Trophoblast cell (in vitro differentiated cells and primary cell): Measurements from ENCODE around the gene NUDT5. TPM values are rescaled to one million over a fixed set of nuclear protein-coding genes. Genes with fewer than 3 reads are reported as not detected.

Source experiments
- DNase-seq, 2 donors: peaks; one replicate each; pipeline ENCODE4 v3.0.0-alpha.2; 2016
- H2AFZ ChIP-seq: 2 replicates; pipeline ENCODE4 v1.6.1; 2013; ENCODE audit warnings: low read length, moderate library complexity, mild to moderate bottlenecking; ENCODE audit not compliant: insufficient read depth, poor library complexity
- H2AK5ac ChIP-seq: 2 replicates; pipeline ENCODE4 v1.6.1; 2013; ENCODE audit warnings: mild to moderate bottlenecking, low read length
- H2BK120ac ChIP-seq: 2 replicates; pipeline ENCODE4 v1.6.1; 2013; ENCODE audit warnings: low read length, mild to moderate bottlenecking, moderate library complexity; ENCODE audit not compliant: insufficient read depth, poor library complexity
- H2BK12ac ChIP-seq: 2 replicates; pipeline ENCODE4 v1.6.1; 2013; ENCODE audit warnings: mild to moderate bottlenecking, low read length, moderate library complexity
- H2BK5ac ChIP-seq: 2 replicates; pipeline ENCODE4 v1.6.1; 2013; ENCODE audit warnings: low read length, low read depth, moderate library complexity, mild to moderate bottlenecking; ENCODE audit not compliant: poor library complexity
- H3K14ac ChIP-seq: 2 replicates; pipeline ENCODE4 v1.6.1; 2013; ENCODE audit warnings: mild to moderate bottlenecking, low read length
- H3K18ac ChIP-seq: 2 replicates; pipeline ENCODE4 v1.6.1; 2013; ENCODE audit warnings: mild to moderate bottlenecking, low read length
- H3K23ac ChIP-seq: 2 replicates; pipeline ENCODE4 v1.6.1; 2013; ENCODE audit warnings: low read length
- H3K27ac ChIP-seq: 2 replicates; pipeline ENCODE4 v1.5.1; 2013; ENCODE audit warnings: low read depth, mild to moderate bottlenecking, inconsistent platforms, low read length, moderate library complexity
- H3K27me3 ChIP-seq: 2 replicates; pipeline ENCODE4 v1.6.1; 2013; ENCODE audit warnings: inconsistent platforms, mild to moderate bottlenecking, low read length, moderate library complexity; ENCODE audit not compliant: insufficient read depth
- H3K36me3 ChIP-seq, 2 experiments: 1 replicate in 1 of 2; 2 replicates in 1 of 2; pipeline ENCODE4 v1.6.1; 2013; ENCODE audit warnings: low read length in 2 of 2, mild to moderate bottlenecking in 2 of 2, moderate library complexity in 1 of 2; ENCODE audit not compliant: insufficient read depth in 2 of 2, control insufficient read depth in 1 of 2
- H3K4ac ChIP-seq: 2 replicates; pipeline ENCODE4 v1.6.1; 2013; ENCODE audit warnings: low read depth, mild to moderate bottlenecking, low read length, moderate library complexity
- H3K4me1 ChIP-seq, 2 experiments: 1 replicate in 1 of 2; 2 replicates in 1 of 2; pipeline ENCODE4 v1.6.1; 2013; ENCODE audit warnings: low read length in 2 of 2, mild to moderate bottlenecking in 2 of 2, moderate library complexity in 1 of 2; ENCODE audit not compliant: insufficient read depth in 2 of 2, control insufficient read depth in 1 of 2
- H3K4me2 ChIP-seq: 2 replicates; pipeline ENCODE4 v1.6.1; 2013; ENCODE audit warnings: inconsistent platforms, mild to moderate bottlenecking, low read length, moderate library complexity
- H3K4me3 ChIP-seq: 2 replicates; pipeline ENCODE4 v1.5.1; 2013; ENCODE audit warnings: mild to moderate bottlenecking, low read depth, low read length, inconsistent platforms
- H3K79me1 ChIP-seq: one replicate; pipeline ENCODE4 v1.6.1; 2013; ENCODE audit warnings: low read length
- H3K79me2 ChIP-seq: 2 replicates; pipeline ENCODE4 v1.6.1; 2013; ENCODE audit warnings: low read length, mild to moderate bottlenecking; ENCODE audit not compliant: control insufficient read depth, insufficient read depth, poor library complexity
- H3K9ac ChIP-seq: 2 replicates; pipeline ENCODE4 v1.6.1; 2013; ENCODE audit warnings: mild to moderate bottlenecking, low read length
- H3K9me3 ChIP-seq: 2 replicates; pipeline ENCODE4 v1.6.1; 2013; ENCODE audit warnings: low read depth, mild to moderate bottlenecking, control low read depth, inconsistent platforms, low read length; ENCODE audit not compliant: insufficient read depth
- H4K12ac ChIP-seq: 2 replicates; pipeline ENCODE4 v1.6.1; 2013; ENCODE audit warnings: low read depth, mild to moderate bottlenecking, low read length, moderate library complexity
- H4K8ac ChIP-seq: 2 replicates; pipeline ENCODE4 v1.6.1; 2013; ENCODE audit warnings: low read depth, mild to moderate bottlenecking, low read length, moderate library complexity
- H4K91ac ChIP-seq: one replicate; pipeline ENCODE4 v1.6.1; 2013; ENCODE audit warnings: low read depth, mild to moderate bottlenecking, low read length, moderate library complexity
- WGBS: extraction: QIAGEN DNeasy Blood & Tissue Kit; methylation state at CpG from one replicate; pipeline ENCODE4 v1.1.7; 2013; ENCODE audit warnings: missing lambda C conversion rate; ENCODE audit not compliant: insufficient read length, insufficient coverage; ENCODE audit errors: extremely low coverage; 5-methylcytosine and 5-hydroxymethylcytosine counted together
- polyA plus RNA-seq: library from polyadenylated mRNA; stranded (reverse); fragments of 200-250 nt; gene quantifications from 2 replicates; pipeline ENCODE4 v1.2.3, GENCODE V29; 2013

The NUDT5 gene
- 69.0 and 70.2 TPM in 2 replicates for polyA plus RNA-seq

GRCh38 chr10:12195603-12196506 is at the start of gene NUDT5, which contains the start of gene CDC123:
NUDT5 (minus strand) TSS chr10:12195891; CDS start chr10:12186291, 9,600 bp downstream.
CDC123 (plus strand) TSS chr10:12196188; CDS start chr10:12196246, 58 bp downstream.
- Histone ChIP-seq H4K91ac (peak within 1 kb of the TSS; percentile 69), H3K4me2 (peak within 1 kb of the TSS; percentile 94), H3K9me3 (no peaks in the 10 kb centered on the region), H2AFZ (peak within 1 kb of the TSS; percentile 57), H3K27ac (peak within 1 kb of the TSS; percentile 69), H4K8ac (peak within 1 kb of the TSS; percentile 87), H3K4me3 (peak within 1 kb of the TSS; percentile 99), H3K14ac (peak within 1 kb of the TSS; percentile 83), H4K12ac (peak within 1 kb of the TSS; percentile 66), H2BK12ac (no peak within 1 kb of the TSS), H3K79me1 (peaks cover 9% of the 10 kb centered on the region), H2AK5ac (no peak within 1 kb of the TSS), H3K9ac (peak within 1 kb of the TSS; percentile 96), H3K36me3 (peaks cover 3 to 6% of the 10 kb centered on the region in 2 experiments), H3K4ac (peak within 1 kb of the TSS; percentile 81), H3K79me2 (peaks cover 8% of the 10 kb centered on the region), H3K23ac (no peak within 1 kb of the TSS), H2BK120ac (peak within 1 kb of the TSS; percentile 49), H3K18ac (peak within 1 kb of the TSS; percentile 65), H3K4me1 (peaks cover 0 to 2% of the 10 kb centered on the region in 2 experiments), H2BK5ac (peak within 1 kb of the TSS; percentile 81), H3K27me3 (no peaks in the 10 kb centered on the region)
- WGBS, result no CpG with 5 or more reads among the region's 62 CpGs
- DNase-seq, result peak; percentile 83 to 88

- H3K79me1 ChIP-seq, result no peaks in the 10 kb centered on the region
- no peak overlapping the region for H2BK12ac ChIP-seq
- H3K27ac ChIP-seq, result no peak overlapping the region
- H4K91ac ChIP-seq, result no peak overlapping the region
- no peak for DNase-seq
- H4K8ac ChIP-seq, result no peak overlapping the region
- H3K14ac ChIP-seq, result no peak overlapping the region
- no peak overlapping the region for H2BK120ac ChIP-seq
- no peak overlapping the region for H3K4me2 ChIP-seq
- H3K9me3 ChIP-seq, result no peaks in the 10 kb centered on the region
- H3K27me3 ChIP-seq, result no peaks in the 10 kb centered on the region
- H3K9ac ChIP-seq, result no peak overlapping the region
- no peak overlapping the region for H2AFZ ChIP-seq
- no peak overlapping the region for H4K12ac ChIP-seq
- no peak overlapping the region for H3K18ac ChIP-seq
- H3K23ac ChIP-seq, result no peak overlapping the region
- H3K36me3 ChIP-seq, result peaks cover 42% of the 10 kb centered on the region in 2 experiments
- H3K4me1 ChIP-seq, result no peaks in the 10 kb centered on the region
- no peaks in the 10 kb centered on the region for H3K79me2 ChIP-seq
- no CpG with 5 or more reads among the region's 18 CpGs for WGBS
- no peak overlapping the region for H2AK5ac ChIP-seq
- no peak overlapping the region for H3K4ac ChIP-seq
- H3K4me3 ChIP-seq, result no peak overlapping the region
- no peak overlapping the region for H2BK5ac ChIP-seq
Measured at GRCh38 chr10:12243864-12244620, 48.4 kb upstream of the NUDT5 start.

- H3K18ac ChIP-seq, result no peak overlapping the region
- H2BK12ac ChIP-seq, result no peak overlapping the region
- H2BK120ac ChIP-seq, result no peak overlapping the region
- H3K4me2 ChIP-seq, result no peak overlapping the region
- peak in 1 of 2 donors; percentile 14 for DNase-seq
- no peak overlapping the region for H4K12ac ChIP-seq
- H3K4me1 ChIP-seq, result no peaks in the 10 kb centered on the region
- WGBS, result no CpG with 5 or more reads among the region's 19 CpGs
- H3K27ac ChIP-seq, result no peak overlapping the region
- no peak overlapping the region for H2AK5ac ChIP-seq
- no peaks in the 10 kb centered on the region for H3K79me2 ChIP-seq
- H2BK5ac ChIP-seq, result no peak overlapping the region
- no peak overlapping the region for H2AFZ ChIP-seq
- H4K8ac ChIP-seq, result no peak overlapping the region
- H3K27me3 ChIP-seq, result no peaks in the 10 kb centered on the region
- no peak overlapping the region for H3K9ac ChIP-seq
- H4K91ac ChIP-seq, result no peak overlapping the region
- H3K23ac ChIP-seq, result no peak overlapping the region
- peaks cover 37 to 42% of the 10 kb centered on the region in 2 experiments for H3K36me3 ChIP-seq
- H3K4ac ChIP-seq, result no peak overlapping the region
- H3K9me3 ChIP-seq, result no peaks in the 10 kb centered on the region
- no peak overlapping the region for H3K14ac ChIP-seq
- no peak overlapping the region for H3K4me3 ChIP-seq
- no peaks in the 10 kb centered on the region for H3K79me1 ChIP-seq
Measured at GRCh38 chr10:12241810-12242529, 46.3 kb upstream of the NUDT5 start.

- Histone ChIP-seq H3K23ac (no peak overlapping the region), H3K18ac (no peak overlapping the region), H3K27ac (no peak overlapping the region), H3K27me3 (no peaks in the 10 kb centered on the region), H3K79me2 (no peaks in the 10 kb centered on the region), H4K91ac (no peak overlapping the region), H3K9ac (no peak overlapping the region), H2BK5ac (no peak overlapping the region), H4K8ac (no peak overlapping the region), H2BK12ac (no peak overlapping the region), H3K4me3 (no peak overlapping the region), H3K9me3 (no peaks in the 10 kb centered on the region), H2BK120ac (no peak overlapping the region), H3K14ac (no peak overlapping the region), H3K4me2 (no peak overlapping the region), H3K4ac (no peak overlapping the region), H2AFZ (no peak overlapping the region), H3K36me3 (peaks cover 19 to 23% of the 10 kb centered on the region in 2 experiments), H2AK5ac (no peak overlapping the region), H3K4me1 (no peaks in the 10 kb centered on the region), H4K12ac (no peak overlapping the region), H3K79me1 (no peaks in the 10 kb centered on the region)
- WGBS, result no CpG with 5 or more reads among the region's 8 CpGs
- peak; percentile 61 to 69 for DNase-seq
Measured at GRCh38 chr10:12238821-12239220, 43.1 kb upstream of the NUDT5 start.
